PFSK-1 (cell line): ENCODE measurements around the gene MBD5.

Experiments
- FOXP2 ChIP-seq: optimal IDR thresholded peaks from 2 replicates; pipeline ENCODE3; 2011; ENCODE audit warnings: borderline replicate concordance, control low read depth, inconsistent platforms; ENCODE audit not compliant: insufficient read depth; ENCODE audit errors: extremely low read length, extremely low read depth
- POLR2AphosphoS5 ChIP-seq: IDR thresholded peaks from 2 replicates; pipeline ENCODE4 v1.6.1; 2012; ENCODE audit warnings: low read depth, mild to moderate bottlenecking, control low read depth, low read length, moderate library complexity
- SIN3A ChIP-seq: IDR thresholded peaks from 2 replicates; pipeline ENCODE4 v1.6.1; 2012; ENCODE audit warnings: mild to moderate bottlenecking, low read length, moderate library complexity, borderline replicate concordance; ENCODE audit not compliant: insufficient read depth
- TAF1 ChIP-seq: IDR thresholded peaks from 2 replicates; pipeline ENCODE4 v1.6.1; 2012; ENCODE audit warnings: low read length, control low read depth, borderline replicate concordance; ENCODE audit not compliant: insufficient read depth
- TF ChIP-seq, protein P1 (sequence below), 2 experiments: IDR thresholded peaks; 2 replicates each; pipeline versions ENCODE4 v1.6.1 to v1.8.0; 2011 to 2012; ENCODE audit warnings: low read depth in 2 of 2, low read length in 2 of 2, control low read depth in 1 of 2, inconsistent platforms in 1 of 2, mild to moderate bottlenecking in 1 of 2, moderate library complexity in 1 of 2; ENCODE audit not compliant: insufficient read depth in 1 of 2

MBD5 gene

DNA sequence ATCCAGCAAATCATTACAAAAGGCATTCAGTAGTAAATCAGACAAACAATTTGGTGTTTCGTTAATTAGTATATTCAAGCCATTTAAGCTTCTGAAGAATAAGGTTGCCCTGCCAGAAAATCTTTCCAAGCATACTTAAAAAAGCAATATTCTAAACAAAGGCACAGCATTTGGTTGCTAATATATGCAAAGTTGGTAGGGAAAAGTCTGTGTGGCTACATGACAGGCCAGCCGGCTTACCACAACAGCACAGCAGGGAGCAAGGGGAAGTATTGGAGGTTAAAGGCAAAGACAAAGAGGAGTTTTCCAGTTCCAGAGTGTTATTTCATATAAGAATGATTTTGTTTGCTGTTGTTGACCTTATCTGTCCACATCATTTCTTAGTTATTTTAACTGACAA lies 282.3 kb downstream of the MBD5 start:
- TF ChIP-seq POLR2AphosphoS5 (no peak), FOXP2 (no peak), TAF1 (no peak), SIN3A (no peak)
- TF ChIP-seq, protein P1, sequence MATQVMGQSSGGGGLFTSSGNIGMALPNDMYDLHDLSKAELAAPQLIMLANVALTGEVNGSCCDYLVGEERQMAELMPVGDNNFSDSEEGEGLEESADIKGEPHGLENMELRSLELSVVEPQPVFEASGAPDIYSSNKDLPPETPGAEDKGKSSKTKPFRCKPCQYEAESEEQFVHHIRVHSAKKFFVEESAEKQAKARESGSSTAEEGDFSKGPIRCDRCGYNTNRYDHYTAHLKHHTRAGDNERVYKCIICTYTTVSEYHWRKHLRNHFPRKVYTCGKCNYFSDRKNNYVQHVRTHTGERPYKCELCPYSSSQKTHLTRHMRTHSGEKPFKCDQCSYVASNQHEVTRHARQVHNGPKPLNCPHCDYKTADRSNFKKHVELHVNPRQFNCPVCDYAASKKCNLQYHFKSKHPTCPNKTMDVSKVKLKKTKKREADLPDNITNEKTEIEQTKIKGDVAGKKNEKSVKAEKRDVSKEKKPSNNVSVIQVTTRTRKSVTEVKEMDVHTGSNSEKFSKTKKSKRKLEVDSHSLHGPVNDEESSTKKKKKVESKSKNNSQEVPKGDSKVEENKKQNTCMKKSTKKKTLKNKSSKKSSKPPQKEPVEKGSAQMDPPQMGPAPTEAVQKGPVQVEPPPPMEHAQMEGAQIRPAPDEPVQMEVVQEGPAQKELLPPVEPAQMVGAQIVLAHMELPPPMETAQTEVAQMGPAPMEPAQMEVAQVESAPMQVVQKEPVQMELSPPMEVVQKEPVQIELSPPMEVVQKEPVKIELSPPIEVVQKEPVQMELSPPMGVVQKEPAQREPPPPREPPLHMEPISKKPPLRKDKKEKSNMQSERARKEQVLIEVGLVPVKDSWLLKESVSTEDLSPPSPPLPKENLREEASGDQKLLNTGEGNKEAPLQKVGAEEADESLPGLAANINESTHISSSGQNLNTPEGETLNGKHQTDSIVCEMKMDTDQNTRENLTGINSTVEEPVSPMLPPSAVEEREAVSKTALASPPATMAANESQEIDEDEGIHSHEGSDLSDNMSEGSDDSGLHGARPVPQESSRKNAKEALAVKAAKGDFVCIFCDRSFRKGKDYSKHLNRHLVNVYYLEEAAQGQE (IDR thresholded peaks at IDR 0.05; ENCODE audit: insufficient read depth in 1 of 2, low read depth in 2 of 2, low read length in 2 of 2): no peak

GRCh38 chr2:148305476-148305875 lies 284.6 kb downstream of the MBD5 start:
- TF ChIP-seq, protein P1 (IDR thresholded peaks at IDR 0.05; ENCODE audit: insufficient read depth in 1 of 2, low read depth in 2 of 2, low read length in 2 of 2): no peak
- no peak for TF ChIP-seq SIN3A
- TF ChIP-seq TAF1: no peak
- no peak for TF ChIP-seq FOXP2
- no peak for TF ChIP-seq POLR2AphosphoS5

GRCh38 chr2:148306027-148306426 lies 285.1 kb downstream of the MBD5 start:
- TF ChIP-seq, protein P1 (IDR thresholded peaks at IDR 0.05; ENCODE audit: insufficient read depth in 1 of 2, low read depth in 2 of 2, low read length in 2 of 2): no peak
- TF ChIP-seq FOXP2: no peak
- no peak for TF ChIP-seq POLR2AphosphoS5
- TF ChIP-seq TAF1: no peak
- no peak for TF ChIP-seq SIN3A

DNA sequence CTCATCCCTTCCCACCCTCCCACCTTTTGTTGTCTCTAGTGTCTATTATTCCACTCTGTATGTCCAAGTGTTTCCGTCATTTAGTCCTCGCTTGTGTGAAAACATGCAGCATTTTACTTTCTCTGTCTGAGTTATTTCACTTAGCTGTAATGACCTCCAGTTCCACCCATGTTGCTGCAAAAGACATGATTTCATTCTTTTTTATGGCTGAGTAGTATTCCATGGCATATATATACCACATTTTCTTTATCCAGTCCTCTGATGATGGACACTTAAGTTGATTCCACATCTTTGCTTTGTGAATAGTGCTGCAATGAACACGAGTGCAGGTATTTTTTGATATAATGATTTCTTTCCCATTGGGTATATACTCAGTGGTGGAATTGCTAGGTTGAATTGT lies 296.7 kb downstream of the MBD5 start:
- TF ChIP-seq TAF1 (no peak), SIN3A (no peak), POLR2AphosphoS5 (no peak), FOXP2 (no peak)
- TF ChIP-seq, protein P1 (IDR thresholded peaks at IDR 0.05; ENCODE audit: insufficient read depth in 1 of 2, low read depth in 2 of 2, low read length in 2 of 2): no peak

DNA sequence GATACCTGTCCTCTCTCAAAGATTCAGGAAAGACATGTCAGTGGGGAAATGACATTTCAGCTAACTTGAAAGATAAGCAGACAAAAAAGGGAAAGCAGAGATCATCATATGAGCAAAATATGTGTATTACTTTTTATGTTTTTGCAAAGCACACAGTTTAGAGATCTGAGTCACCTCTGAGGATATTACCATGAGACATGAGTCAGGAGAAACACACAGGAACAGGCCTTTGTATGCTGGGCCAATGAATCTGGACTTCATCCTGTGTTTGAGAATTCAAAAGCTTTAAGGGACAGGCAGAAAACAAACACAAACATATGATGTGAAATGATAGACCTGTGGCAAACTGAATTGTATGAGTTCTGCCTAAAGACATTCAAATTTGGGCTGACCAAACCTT lies 317.6 kb downstream of the MBD5 start:
- TF ChIP-seq POLR2AphosphoS5: no peak
